ENCODE data around the gene TBX3. TPM values are rescaled to one million over a fixed set of nuclear protein-coding genes. Genes with fewer than 3 reads are reported as not detected.
"Not testable (repeated sequence)": the region's sequence is repeated elsewhere in the genome, so short reads cannot be mapped to it uniquely, and the experiment has no call there.

TBX3 gene
- total RNA-seq (2014; rRNA removed; shearing (Covaris generic)) = 6.6 and 7.1 TPM in 2 replicates
- polyA plus RNA-seq (2014; cell fraction: nucleus; rRNA removed) = 10.0 and 11.4 TPM in 2 replicates

DNA sequence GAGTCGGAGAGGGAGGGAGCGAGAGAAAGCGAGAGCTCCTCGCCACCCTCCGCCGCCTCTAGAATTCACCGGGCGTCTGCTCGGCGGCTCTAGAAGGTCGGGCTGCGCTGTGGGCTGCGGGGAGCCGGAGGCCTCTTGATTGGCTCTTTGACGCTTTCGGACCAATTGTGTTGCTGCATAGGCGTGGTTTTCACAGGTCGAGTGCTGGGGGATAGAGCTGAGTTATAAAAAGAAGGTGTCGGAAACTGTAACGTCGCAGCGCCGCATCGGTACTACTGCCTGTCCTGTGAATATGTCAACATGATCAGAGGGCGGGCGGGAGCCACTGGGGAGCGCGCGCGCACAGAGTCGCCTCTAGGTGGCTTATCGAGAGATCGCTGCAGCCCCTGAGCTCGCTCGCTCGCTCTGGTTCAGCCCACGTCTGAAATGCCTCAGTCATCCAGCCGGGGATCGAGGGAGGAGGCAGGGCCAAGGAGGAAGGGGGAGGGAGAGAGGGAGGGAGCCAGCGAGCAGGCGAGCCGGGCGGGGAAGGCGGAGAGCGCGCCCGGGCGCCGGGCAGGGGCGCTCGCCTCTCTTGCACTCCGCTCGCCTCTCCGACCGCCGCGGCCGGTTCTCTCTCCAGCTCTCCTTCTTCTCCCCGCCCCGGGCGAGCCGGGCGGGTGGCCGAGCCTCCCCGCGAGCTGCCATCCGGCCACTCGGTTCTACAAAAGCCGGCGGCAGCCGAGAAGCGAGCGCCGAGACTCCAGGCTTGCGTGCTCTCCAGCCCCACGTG, at the start of gene TBX3:
TSS of gene TBX3 (minus strand) at position 78 of the 772 bp plus-strand sequence. CDS start 975 bp downstream, outside the sequence.
- peak; percentile 99 for DNase-seq (ENCODE audit: extremely low read depth, low read depth)

DNA sequence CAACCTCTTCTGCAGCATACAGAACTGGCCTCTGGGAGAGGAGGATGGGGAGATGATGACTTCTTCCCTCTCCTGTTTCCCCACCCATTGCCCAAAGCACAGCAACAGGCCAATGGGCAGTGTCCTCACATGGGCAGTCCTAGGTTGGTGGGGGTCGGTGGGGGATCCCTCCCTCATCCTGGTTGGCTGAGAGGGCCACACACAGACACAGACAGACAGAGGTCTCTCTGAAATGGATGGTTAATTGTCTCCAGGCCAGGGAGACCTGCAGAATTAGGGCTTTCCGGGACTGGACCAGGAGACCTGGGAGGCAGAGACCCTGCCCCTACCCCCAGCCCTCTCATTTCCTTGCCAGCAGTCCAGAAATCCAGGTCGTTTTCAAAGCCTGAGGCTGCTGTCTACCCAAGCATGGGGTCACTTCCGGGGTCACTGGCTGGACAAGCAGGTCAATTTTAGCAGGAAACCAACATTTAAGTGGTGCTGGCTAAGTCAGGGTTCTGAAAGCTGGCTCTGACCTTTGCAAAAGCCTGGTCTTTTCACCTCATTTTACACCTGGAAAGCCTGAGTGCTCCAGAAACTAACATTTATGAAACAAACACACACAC, 48.6 kb upstream of the TBX3 start:
- DNase-seq (ENCODE audit: extremely low read depth, low read depth) = no peak

DNA sequence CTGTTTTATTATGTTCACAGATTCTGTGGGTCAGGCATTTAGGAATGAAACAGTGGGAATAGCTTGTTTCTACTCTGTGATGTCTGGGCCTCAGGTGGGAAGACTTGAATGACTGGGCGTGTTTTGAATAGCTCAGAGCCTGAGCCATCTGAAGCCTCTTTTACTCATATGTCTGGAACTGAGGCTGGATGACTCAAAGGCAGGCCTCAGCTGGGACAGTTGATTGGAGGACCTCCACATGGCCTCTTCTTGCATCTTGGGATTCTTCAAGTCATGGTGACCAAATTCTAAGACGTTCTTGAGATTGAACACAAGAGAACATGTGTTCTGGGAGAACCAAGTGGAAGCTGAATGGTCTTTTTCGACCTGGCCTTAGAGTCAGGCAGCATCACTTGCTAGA, 45.8 kb upstream of the TBX3 start:
- no peak for DNase-seq (ENCODE audit: extremely low read depth, low read depth)

DNA sequence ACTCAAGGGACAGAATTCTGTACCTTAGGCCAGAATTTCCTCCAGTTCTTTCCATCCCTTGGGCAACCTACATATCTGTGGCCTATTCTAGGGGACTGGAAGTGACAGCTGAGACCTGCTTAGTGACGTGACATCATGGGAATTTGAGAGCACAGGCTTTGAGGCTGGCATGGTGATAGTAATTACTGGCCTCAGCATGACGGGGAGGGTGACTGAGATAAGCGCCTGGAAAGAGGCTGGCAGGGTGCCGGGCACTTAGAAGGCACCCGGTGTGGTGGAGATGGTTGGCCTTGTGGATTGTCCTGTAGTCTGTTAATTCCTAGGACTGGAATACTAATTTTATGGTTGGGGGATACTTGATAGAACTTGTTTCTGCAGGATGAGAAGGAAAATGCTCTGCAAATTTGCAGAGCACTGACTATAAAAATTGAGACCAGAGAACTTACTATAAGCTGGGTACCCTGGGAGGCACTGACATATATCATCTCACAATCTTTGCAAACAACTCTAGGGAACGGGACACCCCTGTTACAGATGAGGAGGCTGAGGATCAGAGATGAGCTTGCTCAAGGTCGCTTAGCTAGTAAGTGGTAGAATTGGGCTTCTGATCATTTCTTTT, 42.2 kb upstream of the TBX3 start:
- DNase-seq (ENCODE audit: extremely low read depth, low read depth) = no peak

DNA sequence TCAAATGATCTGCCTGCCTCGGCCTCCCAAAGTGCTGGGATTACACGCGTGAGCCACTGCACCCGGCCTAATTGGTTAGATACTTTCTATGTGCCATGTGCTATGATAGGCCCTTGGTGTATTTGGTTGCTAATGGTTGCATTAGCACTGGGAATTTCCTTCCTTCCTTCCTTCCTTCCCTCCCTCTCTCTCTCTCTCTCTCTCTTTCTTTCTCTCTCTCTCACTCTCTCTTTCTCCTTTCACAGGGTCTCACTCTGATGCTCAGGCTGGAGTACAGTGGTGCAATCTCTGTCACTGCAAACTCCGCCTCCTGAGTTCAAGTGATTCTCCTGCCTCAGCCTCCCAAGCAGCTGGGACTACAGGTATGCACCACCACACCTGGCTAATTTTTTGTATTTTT, 38.2 kb upstream of the TBX3 start:
- not testable (repeated sequence) for DNase-seq (ENCODE audit: extremely low read depth, low read depth)

DNA sequence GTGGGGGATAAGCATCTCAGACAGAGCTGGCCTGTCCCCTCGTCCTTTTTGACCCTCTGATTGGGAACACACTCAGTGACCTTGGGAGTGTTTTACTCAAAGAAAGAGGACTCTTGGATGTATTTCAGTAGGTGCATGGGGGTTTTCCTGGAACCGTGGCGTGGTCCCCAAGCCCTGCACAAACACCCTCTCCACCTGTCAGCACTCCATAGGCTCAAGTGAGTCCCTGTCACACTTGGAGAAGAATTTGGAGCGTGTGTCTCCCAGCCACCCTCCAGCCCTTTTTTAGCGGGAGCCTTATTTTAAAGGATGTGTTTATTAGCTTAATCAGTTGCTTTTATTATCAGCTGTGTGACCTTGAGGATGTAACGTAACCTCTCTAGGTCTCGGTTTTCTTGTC, 37.3 kb upstream of the TBX3 start:
- no peak for DNase-seq (ENCODE audit: extremely low read depth, low read depth)

DNA sequence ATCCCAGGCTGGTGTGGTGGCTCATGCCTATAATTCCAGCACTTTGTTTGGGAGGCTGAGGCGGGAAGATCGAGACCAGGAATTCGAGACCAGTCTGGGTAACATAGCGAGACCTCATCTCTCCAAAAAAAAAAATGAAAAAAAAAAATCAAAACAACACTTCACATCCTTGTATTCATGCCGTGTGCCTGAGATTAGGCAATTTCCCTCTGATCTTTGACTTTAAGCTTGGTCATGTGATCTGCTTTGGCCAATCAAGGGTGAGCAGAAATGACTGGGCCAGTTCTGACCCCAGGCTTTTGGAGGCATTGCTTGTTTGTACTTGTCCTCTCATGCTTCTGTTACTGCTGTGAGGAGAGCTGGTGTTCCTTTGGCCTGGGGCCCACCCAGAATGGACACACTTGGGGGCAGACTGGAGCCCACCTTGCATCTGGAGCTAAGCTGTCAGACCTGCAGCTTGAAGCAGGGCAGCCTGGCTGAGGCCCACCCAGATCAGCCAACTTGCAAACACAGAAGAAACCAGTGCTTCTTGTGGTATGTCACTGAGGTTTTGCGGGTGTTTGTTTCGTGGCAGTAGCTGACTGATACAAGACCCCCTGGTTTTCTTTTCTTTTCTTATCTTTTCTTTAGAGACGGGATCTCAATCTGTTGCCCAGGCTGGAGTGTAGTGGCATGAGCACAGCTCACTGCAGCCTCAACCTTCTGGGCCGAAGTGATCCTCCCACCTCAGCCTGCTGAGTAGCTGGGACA, 29.7 kb upstream of the TBX3 start:
- DNase-seq (ENCODE audit: extremely low read depth, low read depth) = no peak

DNA sequence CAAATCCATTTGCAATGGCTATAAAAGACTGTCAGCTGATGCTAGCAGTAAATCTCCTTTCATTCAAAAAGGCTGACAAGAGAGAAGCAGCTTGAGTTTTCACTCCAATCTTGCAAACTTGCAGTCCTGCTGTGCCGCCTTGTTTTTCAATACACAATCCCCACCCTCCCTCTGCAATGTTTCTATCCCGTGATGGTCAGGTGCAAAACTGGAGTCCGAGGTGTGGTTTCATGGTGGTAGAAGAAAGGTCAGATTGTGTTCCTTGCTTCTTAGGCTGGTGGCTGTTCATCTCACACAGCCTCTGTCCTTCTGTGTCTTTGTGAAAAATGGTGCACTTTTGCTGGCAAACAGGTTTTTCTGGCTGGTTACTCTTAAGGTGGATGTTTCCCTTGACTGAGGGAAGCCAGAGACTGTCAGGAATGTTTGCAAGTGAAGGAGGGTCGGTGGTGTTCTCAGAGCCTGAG, 27.7 kb upstream of the TBX3 start:
- DNase-seq (ENCODE audit: extremely low read depth, low read depth) = no peak

DNA sequence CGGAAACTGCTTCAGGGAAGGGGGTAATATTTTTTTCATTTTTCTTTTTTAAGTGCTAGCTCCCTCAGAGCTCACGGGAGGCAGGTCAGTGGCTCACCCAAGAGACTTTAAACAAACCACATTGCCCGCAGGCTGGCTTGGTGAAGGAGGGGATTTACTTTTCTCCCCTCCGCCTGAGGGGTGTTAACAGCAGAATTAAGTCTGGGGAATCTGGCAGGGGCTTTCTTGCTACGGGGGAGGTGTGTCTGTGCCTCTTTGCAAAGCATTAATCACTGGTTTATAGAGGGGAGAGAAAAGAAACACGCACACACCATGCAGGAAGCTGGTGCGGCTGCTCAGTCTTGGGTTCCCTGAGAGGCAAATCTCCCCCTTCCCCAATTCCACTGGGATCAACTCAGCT, 26.2 kb upstream of the TBX3 start:
- no peak for DNase-seq (ENCODE audit: extremely low read depth, low read depth)

DNA sequence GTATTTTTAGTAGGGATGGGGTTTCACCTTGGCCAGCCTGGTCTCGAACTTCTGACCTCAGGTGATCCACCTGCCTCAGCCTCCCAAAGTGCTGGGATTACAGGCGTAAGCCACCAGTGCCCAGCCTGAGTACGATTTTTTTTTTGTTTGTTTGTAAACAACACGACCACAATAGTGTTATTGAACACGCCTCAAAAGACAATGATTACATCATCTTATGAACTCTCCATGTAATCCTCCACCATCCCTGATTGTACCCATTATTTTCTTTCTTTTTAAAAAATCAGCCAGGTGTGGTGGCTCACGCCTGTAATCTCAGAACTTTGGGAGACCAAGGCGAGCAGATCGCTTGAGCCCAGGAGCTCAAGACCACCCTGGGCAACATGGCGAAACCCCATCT, 25.1 kb upstream of the TBX3 start:
- DNase-seq (ENCODE audit: extremely low read depth, low read depth) = no peak

DNA sequence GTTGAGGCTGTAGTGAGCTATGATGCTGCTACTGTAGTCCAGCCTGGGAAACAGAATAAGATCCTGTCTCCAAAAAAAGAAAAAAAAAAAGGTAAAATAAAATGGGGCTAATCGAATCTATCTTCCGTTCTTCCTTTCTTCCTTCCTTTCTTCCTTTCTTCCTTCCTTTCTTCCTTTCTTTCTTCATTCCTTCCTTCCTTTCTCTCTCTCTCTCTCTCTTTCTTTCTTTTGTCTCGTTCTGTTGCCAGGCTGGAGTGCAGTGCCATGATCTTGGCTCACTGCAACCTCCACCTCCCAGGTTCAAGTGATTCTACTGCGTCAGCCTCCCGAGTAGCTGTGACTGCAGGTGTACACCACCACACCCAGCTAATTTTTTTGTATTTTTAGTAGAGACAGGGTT, 24.6 kb upstream of the TBX3 start:
- not testable (repeated sequence) for DNase-seq (ENCODE audit: extremely low read depth, low read depth)

DNA sequence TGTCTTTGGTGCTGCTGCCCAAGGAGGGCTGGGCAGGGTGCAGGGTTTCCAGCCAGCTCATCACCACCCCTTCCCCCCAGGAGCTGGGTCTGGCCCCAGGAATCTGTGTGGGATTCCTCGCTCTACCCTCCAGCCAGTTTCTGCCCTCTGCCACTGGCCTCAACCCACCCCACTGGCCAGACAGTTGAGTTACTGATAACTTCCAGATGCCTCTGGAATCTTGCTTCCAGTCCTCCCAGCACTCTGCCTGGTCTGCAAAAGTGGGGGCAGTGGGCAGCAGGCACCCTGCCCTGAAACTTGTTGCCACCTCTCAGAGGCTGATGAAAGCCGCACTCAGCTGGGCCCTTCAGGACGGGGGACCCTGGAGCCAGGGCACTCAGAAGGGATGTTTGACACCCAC, 20.1 kb upstream of the TBX3 start:
- DNase-seq (ENCODE audit: extremely low read depth, low read depth) = no peak

DNA sequence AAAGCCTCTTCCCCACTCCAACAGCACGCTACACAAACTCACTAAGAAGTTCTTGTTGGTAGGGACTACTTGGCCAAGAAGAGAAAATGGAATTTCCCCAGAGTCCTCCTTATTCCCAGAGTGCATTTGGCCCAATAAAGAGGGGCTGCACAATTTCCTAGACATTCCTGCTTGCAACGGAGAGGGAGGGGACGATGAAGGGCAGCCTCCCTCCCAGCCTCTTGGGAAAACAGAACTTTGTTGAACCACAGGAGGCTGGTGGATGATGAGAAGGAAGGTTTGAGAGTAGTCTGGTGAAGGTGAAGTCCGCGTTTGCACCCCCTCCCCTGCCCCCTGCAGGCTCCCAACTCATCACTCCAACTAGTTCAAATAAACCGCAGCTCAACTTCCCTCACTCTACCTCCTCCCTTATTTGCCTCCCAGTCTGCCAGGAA, 19.1 kb upstream of the TBX3 start:
- DNase-seq (ENCODE audit: extremely low read depth, low read depth) = no peak

DNA sequence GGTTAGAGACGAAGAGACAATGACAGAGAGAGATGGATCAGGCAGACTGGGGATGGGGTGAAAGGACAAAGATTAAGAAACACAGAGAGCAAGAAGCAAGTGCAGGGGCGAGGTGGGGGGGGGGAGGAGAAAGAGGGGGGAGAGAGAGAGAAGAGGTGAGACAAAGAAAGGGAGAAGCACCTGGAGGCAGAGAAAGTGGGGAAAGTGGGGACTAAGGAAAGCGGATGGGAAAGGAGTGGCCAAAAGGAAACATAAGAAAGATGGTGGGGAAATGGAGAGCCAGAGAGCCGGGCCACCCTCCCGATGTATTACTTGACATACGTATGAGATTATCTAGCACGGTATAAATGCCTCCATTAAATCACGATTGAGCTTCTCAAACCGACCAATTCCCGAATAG, 18.5 kb upstream of the TBX3 start:
- DNase-seq (ENCODE audit: extremely low read depth, low read depth) = no peak

DNA sequence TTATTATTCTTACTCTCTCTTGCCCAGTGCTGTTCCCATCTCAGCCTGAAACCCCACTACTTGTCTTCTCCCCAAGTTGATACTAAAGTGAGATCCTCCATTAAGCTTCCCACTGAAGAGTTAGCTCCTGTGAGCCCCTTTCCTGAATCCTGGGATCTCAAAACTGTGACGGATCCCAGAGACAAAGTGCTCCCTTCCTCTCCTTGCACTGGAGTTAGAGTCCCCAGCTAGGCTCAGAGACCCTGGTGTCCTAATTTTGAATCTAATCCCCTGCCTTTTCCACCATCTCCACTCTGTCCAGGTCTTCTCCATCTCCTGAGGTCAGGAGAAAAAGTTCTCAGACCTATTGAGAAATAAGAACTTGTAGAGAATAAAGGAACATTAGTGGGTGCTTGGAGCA, 17.6 kb upstream of the TBX3 start:
- no peak for DNase-seq (ENCODE audit: extremely low read depth, low read depth)

DNA sequence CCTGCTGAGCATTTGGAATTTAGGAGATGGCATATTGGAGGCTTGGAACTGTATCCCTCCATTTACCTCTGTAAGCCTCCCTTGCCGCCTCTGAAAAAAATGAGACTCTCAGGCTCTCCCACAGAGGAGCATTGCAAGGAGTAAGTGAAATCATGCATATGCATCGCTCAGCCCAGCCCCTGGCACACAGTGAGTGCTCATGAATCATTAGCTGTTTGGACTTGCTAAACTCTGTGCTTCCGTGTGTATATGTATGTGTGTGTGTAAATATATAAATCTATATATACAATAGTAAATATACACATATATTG, 17.1 kb upstream of the TBX3 start:
- DNase-seq (ENCODE audit: extremely low read depth, low read depth) = no peak

DNA sequence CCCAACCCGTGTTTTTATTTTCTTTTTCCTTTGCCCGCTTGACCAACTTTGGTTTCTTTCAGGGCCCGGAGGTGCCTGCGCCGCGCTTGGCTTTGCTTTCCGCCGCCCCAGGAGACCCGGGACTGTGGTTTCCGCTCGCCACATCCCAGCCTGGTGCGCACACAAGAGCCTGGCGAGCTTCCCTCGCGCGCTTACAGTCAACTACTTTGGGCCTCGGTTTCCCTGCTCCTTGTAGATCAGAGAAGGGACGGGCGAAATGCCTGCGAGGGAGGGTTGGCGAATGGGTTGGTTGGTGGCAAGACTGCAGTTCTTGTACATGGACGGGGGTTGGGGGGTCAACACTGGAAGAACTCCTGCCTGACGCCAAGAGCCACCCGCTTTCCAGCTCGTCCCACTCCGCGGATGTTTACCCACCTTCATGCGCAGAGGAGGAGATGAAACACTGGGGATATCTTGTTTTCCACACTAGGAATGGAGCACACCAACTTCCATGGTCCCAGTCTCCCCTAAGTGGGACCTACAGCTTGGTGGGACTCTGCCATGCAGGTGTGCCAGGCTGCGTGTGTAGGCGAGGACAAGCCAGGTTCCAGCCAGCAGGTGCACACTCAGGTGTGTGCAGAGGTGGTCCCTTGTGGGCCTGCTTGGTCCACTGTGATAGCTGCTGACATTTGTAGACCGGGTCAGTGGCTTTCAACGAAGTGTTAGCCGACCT, 16.6 kb upstream of the TBX3 start:
- no peak for DNase-seq (ENCODE audit: extremely low read depth, low read depth)

DNA sequence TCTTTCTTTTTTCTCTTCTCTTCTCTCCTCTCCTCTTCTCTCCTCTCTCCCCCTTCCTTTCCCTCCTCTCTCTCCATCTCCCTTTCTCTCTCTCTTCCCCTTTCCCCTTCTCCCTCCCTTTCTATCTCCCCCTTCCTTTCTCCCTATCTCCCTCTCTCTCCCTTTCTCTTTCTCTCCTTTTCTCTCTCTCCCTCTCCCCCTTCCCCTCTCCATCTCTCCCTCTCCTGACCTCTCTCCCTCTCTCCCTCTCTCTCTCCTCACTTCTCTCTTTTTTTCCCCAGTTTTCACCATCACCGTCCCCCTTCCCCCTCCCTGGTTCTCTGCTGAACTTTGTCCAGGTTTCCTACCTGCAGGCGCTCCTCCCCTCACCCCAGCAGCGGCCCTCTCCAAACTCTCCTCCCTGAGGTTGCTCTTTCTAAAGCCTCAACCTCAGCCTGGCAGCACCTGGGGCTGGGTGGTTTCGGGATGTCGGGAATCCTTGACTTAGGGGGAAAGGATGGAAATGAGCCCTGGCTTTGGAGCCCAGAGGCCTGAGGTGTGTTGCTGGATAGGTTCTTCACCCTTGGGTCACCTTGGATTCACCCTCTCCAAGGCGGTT, 14.7 kb upstream of the TBX3 start:
- no peak for DNase-seq (ENCODE audit: extremely low read depth, low read depth)

DNA sequence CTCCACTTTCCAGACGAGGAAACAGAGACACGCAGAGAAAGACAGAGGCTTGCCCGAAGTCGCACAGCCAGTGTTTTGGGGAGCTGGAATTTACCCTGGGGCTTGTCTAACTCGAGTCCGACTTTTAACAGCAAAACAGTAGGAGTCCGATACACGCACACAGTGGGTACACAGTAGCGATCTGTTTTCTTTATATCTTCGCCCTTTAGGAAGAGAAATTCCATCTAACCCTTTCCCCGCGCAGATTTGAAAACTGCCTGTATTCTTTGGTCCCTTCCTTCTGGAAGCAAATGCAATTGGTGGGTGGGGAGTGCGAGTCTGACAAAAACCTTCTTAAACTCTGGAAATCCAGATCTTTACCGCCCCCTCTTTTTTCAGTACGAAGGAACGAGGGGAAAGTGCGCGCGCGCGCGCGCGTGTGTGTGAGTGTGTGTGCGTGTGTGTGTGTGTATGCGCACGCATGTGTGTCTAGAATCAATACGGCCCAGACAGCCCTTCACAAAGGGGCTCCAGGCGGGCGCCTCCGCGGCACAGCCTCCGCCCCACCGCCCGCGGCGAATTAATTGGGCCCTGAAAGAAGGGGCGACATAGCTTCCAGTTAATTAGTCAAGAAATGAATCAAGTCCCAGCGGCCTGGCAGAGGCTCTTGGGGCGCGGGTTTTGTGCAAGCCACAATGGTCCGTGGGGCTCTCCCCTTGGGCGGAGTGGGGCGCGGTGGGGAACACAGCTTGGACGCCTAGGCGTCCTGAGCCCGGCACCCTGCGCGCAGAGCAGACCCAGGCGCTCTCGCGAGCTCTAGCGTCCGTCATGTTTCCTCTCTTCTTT, 14.0 kb upstream of the TBX3 start:
- DNase-seq (ENCODE audit: extremely low read depth, low read depth) = no peak

Data from NCI-H460 (cell line).